NB4 (cell line): ENCODE measurements around the gene HOXB7.

Source experiments
- DNase-seq: peaks from one replicate; pipeline ENCODE4 v3.0.0; 2010; ENCODE audit warnings: low read depth
- H3K4me3 ChIP-seq: one replicate; pipeline ENCODE4 v1.5.1; 2011; ENCODE audit warnings: mild to moderate bottlenecking, low read depth, low read length, moderate library complexity
- CTCF ChIP-seq: IDR thresholded peaks from one replicate; pipeline ENCODE4 v1.5.1; 2012; ENCODE audit warnings: low read depth, low read length
- MAX ChIP-seq: IDR thresholded peaks from 2 replicates; pipeline ENCODE4 v1.6.1; 2011; ENCODE audit warnings: low read depth, low read length
- MYC ChIP-seq: IDR thresholded peaks from 2 replicates; pipeline ENCODE4 v1.6.1; 2011; ENCODE audit warnings: low read depth, low read length
- POLR2A ChIP-seq: IDR thresholded peaks from 2 replicates; pipeline ENCODE4 v1.6.1; 2011; ENCODE audit warnings: mild to moderate bottlenecking; ENCODE audit not compliant: insufficient read length; ENCODE audit errors: extremely low read depth

HOXB7 gene

GRCh38 chr17:48600244-48601098 is 10.3 kb downstream of the HOXB7 start:
- TF ChIP-seq MAX (no peak), MYC (no peak), CTCF (no peak), POLR2A (no peak)
- H3K4me3 ChIP-seq: no peak overlapping the region
- DNase-seq: no peak

DNA sequence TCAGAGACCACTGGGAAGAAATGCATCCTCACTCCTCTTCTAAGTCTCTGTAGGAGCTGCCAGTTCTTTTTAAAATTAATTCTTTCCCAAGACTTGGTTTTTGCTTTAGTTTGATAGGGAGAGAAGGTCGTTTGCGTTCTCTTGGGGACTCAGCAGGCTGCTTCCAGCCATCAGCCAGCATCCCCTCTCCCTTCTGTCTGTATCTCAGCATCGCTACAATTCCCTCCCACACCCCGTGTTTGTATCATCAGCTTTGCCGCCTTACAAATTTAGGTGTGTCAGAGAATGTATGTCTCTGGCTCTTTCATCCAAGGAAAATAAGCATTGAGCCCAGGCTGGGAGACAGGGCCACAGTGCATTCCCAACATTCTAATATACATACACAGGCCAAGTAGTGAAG is 11.5 kb downstream of the HOXB7 start:
- TF ChIP-seq CTCF (no peak), POLR2A (no peak)
- no peak for DNase-seq
- no peak overlapping the region for H3K4me3 ChIP-seq

- no peak overlapping the region for H3K4me3 ChIP-seq
- no peak for DNase-seq
- TF ChIP-seq POLR2A (no peak), MYC (no peak), MAX (no peak), CTCF (no peak)
Measured at GRCh38 chr17:48598736-48599135, 12.1 kb downstream of the HOXB7 start.

- H3K4me3 ChIP-seq: no peak overlapping the region
- peak; percentile 38 for DNase-seq
- TF ChIP-seq POLR2A (no peak), CTCF (no peak), MAX (no peak), MYC (no peak)
Measured at GRCh38 chr17:48597778-48598631, 12.8 kb downstream of the HOXB7 start.

GRCh38 chr17:48597528-48597777 is 13.4 kb downstream of the HOXB7 start:
- DNase-seq: no peak
- TF ChIP-seq CTCF (no peak), MYC (no peak), POLR2A (no peak), MAX (no peak)
- no peak overlapping the region for H3K4me3 ChIP-seq
